ENCODE measurements around the gene LNX2.

The LNX2 gene

DNA sequence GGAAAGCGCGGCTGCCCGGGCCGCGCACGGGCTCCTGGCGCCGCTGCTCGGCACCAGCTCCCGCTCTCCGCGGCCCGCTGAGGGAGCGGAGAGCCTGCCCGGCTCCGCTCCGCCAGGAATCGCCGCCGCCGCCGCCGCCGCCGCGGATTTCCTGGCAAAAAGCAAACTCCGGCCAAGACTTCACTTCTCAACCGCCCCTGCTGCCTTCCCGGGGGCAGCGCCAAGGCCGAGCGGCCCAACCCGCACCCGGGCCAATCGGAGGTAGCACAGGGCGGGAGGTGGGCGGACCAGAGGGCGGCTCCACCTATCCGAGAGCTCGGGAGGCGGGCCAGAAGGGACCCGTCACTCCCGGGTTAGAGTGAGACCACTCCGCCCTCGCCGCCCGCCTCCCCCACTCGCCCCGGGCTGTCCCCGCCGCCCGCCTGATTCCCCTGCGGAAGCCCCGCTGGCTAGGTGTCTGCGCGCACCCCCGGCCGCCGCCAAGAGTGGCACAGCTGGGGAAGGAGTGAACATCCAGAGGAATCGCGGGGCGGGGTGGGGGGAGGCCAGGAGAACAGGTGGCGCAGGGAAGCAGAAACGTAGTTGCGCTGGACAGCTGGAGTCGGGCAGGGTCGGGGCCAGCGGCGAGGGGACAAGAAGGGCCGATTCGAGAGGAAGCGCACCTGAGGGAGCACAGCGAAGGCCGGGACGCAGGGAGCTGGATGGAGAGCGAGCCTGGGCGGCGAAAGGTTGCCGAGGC is at the start of gene LNX2:
Gene LNX2, minus strand, starts transcription at position 153 of the 739 bp plus-strand sequence. CDS start 38,826 bp downstream, outside the sequence.
- DNase-seq (ENCODE audit: low read depth, low spot score) = peak; percentile 99

GRCh38 chr13:27667946-27668345 is 47.6 kb upstream of the LNX2 start:
- DNase-seq (ENCODE audit: low read depth, low spot score) = no peak

DNA sequence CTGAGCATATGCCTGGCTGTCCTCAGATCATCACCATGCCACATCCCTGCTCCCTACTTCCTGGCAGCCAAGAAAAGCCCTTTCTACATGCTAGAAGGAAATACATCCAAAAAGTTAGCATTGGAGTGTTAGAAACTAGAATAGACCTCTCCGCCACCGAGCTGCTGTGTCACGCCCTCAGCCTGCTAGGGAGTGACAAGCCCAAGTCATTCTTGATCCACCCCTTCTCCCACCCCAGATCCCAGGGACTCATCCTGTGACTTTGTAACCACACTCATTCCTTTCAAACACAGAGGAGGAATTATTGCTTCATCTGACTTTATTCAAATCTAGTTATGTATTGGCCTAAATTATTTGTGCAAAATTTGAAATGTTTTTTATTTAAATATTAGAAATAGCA is 46.6 kb upstream of the LNX2 start:
- DNase-seq (ENCODE audit: low read depth, low spot score) = no peak

- DNase-seq (ENCODE audit: low read depth, low spot score) = no peak
Measured at GRCh38 chr13:27665761-27666160, 45.4 kb upstream of the LNX2 start.

- DNase-seq (ENCODE audit: low read depth, low spot score) = no peak
Measured at GRCh38 chr13:27665333-27665732, 45.0 kb upstream of the LNX2 start.

DNA sequence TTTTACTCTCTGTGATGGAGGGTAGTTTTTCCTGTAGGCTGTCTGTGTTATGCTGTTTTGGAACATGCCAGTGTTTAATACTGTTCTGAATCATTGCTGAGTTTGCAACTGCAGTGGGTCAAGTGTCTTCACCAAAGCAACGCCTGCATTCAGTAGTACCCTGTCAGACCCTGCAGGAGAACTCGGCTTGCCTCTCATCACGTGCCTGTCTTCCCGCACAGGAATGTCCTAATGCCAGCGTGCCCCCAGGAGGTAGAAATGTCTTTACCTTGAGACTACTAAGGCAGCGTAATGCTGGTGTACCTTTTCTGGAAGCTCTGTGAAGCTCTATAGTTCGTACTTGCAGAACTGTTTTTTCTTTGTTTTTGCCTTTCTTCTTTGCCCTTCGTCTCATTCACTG is 43.6 kb upstream of the LNX2 start:
- DNase-seq (ENCODE audit: low read depth, low spot score) = no peak

DNA sequence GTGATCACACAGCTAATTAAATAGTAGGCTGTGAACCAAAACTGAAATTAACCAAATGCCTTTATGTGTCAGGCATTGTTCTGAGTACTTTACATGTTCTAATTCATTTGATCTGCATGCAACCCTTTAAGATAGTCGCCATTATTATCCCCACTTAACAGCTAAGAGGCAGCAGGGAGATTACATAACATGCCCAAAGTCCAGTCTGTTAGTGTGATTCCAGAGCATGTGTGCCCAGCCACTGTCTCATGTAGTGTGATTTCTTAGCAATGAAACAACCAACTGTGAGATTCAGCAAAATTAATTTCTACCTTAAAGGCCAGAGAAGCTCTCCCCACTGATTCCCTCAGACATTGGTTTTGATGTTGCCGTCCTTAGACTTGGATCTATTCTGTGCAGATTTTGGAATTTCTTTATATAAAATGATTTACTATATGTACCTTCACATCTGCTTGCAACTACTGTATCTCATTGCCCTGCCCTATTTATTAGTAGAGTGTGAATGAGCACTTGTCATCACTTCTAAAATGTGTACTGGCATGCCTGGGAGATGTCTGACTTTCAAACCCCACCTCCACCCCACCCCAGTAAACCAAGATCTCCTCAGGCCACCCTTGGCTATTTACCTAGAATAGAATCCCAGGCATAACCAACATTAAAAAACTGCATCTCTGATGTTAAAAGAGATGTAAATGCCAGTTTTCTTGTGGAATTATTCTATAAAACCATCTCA is 42.6 kb upstream of the LNX2 start:
- DNase-seq (ENCODE audit: low read depth, low spot score) = no peak

GRCh38 chr13:27661017-27661416 is 40.7 kb upstream of the LNX2 start:
- DNase-seq (ENCODE audit: low read depth, low spot score) = no peak

DNA sequence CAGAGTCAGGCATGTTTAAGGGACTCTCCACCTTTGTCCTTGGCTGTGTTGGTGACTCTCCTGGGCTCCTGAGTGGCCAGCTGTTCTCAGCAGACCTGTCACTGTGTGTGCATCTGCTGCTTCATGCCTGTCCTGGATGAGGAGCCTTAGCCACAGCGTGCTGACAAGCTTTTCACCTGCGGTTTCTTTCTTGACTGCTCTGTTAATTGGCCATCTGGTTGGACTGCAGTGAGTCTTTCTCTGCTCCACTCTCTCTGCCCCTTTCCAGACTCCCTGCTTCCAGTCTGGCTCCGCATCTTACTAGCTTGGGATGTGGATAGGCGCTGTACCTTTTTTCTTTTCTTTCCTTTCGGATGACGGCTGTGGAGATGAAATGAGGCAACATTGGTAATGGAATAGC is 40.2 kb upstream of the LNX2 start:
- no peak for DNase-seq (ENCODE audit: low read depth, low spot score)

DNA sequence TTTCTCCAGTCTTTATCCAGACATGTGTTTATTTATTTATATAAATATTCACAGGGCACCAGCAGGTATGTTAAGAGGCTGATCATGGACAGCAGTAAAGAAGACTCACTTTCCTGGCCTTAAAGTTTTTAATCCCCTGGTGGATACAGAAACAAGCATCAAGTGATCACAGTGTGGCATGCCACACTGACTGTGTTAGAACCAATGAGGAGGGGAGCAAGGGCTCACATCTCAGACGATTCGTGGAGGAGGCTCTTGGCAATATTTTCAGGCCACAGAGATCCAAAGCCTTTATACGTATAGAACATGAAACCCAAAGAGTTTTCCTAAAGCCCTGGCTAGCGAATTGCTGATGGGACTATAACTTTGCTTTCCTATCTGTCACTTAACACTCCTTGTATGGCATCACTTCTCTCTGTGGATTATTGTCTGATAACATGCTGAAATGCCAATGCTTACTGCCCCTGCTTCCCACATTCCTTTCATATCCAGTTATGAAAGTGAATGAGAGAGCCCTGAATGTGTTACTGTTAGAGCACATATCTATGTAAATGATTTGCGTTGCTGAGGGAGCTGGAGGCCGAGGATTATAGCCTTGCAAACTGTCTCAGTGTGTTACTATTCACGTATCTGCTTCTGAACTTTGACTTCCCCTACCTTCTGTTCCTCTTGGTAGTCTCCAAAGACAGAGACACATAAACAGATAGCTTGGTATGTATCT is 39.0 kb upstream of the LNX2 start:
- DNase-seq (ENCODE audit: low read depth, low spot score) = no peak

DNA sequence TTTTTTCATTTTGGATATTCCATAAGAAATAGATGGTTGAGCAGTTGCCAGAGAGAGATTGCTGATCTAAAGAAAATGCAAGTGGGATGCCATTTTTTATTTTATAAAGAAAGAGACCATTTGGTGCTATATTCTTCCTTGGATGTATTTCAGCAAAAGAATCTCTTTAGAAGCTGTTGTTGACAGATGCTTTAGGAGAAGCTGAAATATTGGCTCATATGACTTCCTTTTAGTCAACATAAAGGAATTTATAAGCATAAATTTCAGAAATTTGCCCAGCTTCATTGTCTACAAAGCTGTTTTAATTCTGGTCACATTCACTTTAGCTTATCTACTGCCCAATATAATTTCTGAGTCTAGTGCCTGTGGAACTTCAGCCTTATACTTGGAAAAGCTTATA is 38.2 kb upstream of the LNX2 start:
- no peak for DNase-seq (ENCODE audit: low read depth, low spot score)

- no peak for DNase-seq (ENCODE audit: low read depth, low spot score)
Measured at GRCh38 chr13:27657724-27658123, 37.4 kb upstream of the LNX2 start.

GRCh38 chr13:27654816-27655215 is 34.5 kb upstream of the LNX2 start:
- no peak for DNase-seq (ENCODE audit: low read depth, low spot score)

DNA sequence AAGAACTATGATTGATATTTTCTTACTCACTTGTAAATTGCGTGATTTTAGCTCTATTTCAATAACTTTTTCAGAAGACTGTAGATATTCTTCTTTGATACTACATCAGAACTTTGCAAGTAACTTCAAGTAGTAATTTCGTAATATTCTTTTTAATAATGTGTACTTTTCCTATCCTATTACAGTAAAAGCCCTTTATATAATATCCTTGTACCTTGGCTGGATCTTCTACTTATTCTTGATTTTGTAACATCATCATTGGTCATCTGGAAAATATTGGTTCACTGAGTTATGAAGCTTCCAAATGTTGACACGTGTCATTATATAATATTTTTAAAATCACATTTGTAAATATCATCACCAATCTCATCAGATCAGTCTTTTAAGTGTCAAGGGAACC is 33.7 kb upstream of the LNX2 start:
- DNase-seq (ENCODE audit: low read depth, low spot score) = no peak

DNA sequence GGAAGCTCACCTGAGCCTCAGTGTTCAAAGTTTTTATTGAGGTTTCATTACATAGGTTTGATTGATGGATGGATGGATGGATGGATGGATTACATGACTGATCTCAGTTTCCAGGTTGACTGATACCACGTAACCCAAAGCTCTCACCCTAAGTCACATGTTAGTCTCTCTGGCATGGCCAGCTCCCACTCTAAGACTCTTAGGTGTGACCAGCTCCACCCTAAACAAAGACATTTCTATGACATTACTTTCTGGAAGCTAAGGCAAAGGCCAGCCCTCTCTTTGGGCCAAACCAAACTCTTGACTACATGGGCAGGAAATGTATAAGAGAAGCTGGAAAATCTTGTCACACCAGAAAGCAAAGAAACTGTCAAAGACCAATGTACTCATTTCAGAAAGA is 30.0 kb upstream of the LNX2 start:
- no peak for DNase-seq (ENCODE audit: low read depth, low spot score)

DNA sequence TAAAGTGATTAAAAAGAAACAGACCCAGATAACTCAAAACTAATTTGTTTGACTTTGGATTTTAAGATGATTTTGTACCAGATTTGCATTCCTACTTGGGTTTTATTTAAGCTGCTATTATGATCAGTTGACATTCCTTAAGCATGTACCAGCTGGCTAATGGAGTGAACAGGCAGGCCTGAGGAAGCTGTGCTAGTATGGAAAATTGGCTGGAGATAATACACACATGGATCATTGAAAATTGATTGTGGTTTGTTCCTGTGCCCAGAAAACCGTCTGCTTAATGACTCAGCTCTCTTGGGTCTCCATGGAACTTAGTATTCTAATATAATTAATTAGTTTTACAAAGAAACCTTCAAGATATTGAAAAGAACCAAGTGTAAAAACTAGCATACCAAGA is 24.0 kb upstream of the LNX2 start:
- DNase-seq (ENCODE audit: low read depth, low spot score) = peak; percentile 89

DNA sequence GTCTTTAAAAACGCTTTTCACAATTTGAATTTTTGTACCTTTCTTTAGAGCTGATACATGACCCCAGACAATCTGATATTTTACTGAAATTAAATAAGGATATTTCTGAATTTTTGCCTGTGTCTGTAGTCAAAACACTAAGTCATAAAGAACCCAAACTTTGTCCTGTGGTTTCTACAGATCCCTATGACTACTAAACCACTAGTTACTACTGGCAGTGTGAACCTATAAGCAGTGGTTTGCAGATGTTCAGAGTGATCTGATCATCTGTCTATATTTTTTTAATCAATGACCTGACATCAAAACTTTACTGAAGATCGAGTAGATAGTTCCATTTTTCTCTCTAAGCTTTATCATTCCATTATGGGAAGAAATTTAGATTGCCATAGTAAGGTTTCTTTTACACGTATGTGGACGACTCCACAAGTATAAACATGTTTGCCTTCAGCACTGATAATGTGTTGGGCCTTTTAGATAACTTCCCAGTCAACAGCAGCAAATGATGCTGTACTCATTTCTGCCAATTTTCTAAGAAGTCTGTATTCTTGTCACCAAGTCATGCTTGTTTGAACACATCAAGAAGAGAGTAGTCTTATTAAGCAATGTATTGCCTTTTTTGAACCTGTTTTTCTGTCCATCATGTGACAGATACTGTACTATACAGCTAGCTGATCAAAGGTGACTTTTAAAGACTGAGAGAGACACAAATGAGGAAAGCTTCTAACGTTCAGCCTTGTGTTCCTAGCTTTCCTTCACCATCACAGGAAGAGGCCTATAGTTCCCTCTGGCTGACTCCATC is 23.2 kb upstream of the LNX2 start:
- DNase-seq (ENCODE audit: low read depth, low spot score) = no peak

DNA sequence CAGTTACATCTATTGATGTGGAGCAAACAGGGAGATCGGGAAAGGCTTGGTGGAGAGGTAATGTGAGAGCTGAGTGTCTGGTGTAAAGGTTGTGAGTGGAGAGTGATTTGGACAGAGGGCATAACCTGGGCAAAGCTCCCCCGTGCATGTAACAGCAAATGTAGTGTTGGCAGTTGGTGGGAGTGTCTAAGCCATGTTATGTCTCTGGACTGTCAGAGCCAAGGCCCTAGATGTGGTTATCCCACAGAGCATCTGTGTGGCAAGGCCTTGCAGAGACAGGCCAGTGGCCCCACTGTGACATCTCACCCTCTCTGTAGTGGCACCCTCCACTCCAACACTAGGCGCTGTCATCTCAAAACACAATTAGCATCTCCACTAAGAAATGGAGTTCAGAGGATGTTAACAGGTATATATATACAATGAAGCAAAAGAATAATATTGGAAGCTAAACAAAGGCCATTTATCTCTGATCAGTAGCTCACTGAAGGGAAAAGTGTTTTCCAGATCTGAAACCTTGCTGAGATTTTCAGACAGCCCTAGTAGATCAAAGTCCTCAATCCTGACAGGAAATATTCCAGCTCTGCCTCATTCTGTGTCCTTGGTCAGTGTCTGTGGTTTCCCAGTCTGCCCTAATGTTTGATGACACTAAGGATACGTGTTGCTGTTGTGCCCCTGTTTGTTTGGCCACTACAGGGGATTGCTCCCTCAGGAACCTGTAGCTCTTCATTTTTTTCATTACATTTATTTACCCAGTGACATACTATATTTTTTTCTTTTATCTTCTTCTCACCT is 21.6 kb upstream of the LNX2 start:
- no peak for DNase-seq (ENCODE audit: low read depth, low spot score)

- no peak for DNase-seq (ENCODE audit: low read depth, low spot score)
Measured at GRCh38 chr13:27639186-27639585, 18.9 kb upstream of the LNX2 start.

GRCh38 chr13:27638521-27638920 is 18.2 kb upstream of the LNX2 start:
- peak; percentile 32 for DNase-seq (ENCODE audit: low read depth, low spot score)

DNA sequence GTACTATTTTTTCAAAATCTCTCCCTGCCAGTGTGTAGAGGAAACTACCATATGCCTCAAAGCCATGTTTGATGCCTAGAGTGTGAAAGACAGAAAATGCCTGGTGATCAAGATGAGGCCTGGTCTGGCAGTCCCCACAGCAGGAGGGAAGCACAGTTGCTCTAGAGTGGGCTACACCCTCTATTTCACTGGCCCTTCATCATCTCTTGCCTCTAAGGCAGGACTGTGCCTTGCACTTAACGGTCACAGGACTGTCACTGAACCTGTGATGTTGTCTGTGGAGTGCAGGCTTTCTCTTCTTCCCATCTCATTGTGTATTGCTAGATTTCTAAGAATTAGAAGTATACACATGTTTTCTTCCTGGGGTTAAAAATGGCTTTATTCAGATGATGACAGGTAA is 17.7 kb upstream of the LNX2 start:
- DNase-seq (ENCODE audit: low read depth, low spot score) = no peak
